HPDE6-E6E7 (cell line): Measurements from ENCODE around the gene EWSR1.

Experiments used
- DNase-seq: peaks from one replicate; pipeline ENCODE4 v3.0.0; 2011; ENCODE audit warnings: missing footprints; ENCODE audit errors: extremely low spot score

The EWSR1 gene

GRCh38 chr22:29306835-29307595 is 38.9 kb downstream of the EWSR1 start:
- peak; percentile 63 for DNase-seq

GRCh38 chr22:29307596-29308147 is 39.6 kb downstream of the EWSR1 start:
- DNase-seq: no peak

DNA sequence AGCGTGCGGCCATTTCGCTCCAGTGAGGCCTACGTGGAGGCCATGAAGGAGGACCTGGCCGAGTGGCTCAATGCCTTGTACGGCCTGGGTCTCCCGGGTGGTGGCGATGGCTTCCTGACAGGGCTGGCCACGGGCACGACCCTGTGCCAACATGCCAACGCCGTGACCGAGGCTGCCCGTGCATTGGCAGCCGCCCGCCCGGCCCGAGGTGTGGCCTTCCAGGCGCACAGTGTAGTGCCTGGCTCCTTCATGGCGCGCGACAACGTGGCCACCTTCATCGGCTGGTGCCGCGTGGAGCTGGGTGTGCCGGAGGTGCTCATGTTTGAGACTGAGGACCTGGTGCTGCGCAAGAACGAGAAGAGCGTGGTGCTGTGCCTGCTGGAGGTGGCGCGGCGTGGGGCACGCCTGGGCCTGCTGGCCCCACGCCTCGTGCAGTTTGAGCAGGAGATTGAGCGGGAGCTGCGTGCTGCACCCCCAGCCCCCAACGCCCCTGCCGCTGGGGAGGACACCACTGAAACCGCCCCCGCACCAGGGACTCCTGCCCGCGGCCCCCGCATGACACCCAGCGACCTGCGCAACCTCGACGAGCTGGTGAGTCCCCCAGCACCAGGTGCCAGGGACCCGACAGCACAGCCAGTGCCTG is 40.2 kb downstream of the EWSR1 start:
- no peak for DNase-seq

DNA sequence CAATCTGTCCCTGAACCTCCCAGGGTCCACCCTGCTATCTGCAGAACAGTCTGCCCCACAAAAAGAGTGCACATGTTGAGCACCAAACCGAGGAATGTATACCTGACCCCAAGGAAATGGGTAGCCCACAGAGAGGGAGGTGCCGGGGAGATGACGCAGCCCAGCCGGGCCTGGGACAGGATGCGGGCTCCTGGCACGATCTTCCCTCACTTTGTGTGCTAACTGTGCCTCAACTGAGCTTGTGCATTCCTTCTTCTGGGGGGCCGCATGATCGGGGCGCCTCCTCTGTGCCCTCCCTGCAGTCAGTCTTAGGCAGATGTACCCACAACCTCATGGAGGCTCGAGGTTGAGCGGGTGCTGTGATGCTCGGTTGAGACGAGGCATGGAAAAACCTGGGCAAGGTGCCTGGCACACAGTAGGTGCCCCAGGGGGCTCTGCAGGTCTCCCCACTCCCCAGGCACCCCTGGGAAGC is 40.8 kb downstream of the EWSR1 start:
- DNase-seq: peak; percentile 68

- no peak for DNase-seq
Observed at GRCh38 chr22:29309332-29310064, 41.4 kb downstream of the EWSR1 start.

DNA sequence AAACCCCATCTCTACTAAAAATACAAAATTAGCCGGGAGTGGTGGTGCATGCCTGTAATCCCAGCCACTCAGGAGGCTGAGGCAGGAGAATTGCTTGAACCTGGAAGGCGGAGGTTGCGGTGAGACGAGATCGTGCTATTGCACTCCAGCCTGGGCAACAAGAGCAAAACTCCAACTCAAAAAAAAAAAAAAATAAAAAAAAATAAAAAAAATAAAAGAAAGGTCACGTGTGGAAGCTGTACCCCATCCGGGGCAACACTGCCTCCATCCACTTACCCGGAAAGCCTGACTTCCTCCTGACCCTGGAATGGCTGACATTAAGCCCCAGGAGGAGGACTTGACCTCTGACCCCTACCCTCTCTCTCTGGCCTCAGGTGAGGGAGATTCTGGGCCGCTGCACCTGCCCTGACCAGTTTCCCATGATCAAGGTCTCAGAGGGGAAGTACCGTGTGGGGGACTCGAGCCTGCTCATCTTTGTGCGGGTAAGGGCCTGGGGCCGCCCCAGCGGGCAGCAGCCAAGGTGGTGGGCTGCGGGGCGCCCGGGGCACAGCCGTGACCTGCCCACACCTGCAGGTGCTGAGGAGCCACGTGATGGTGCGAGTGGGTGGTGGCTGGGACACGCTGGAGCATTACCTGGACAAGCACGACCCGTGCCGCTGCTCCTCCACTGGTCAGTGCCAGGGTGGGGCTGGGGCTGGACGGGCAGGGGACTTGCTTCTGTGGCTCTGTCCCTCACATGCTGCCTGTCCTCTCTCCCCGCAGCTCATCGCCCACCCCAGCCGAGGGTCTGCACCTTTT is 42.2 kb downstream of the EWSR1 start:
- no peak for DNase-seq

DNA sequence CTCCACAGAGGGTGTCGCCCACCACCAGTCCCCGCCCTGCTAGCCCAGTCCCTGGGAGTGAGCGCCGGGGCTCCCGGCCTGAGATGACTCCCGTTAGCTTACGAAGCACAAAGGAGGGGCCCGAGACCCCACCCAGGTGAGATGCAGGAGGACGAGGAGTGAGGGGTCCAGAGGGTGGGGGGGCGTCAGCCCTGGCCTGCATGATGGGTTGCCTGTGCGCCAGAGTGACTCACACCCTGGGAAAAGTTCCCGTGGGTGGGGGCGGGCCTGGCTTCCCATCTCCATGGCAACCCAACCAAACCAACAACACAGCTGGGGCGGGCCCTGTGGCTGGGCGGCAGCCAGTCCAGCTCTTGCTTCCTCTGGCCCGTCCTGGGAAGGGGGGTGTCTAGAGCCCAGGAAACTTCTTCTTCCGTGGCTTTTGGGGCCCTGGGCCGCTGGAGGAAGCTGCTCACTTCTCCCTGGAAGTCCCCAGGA is 42.8 kb downstream of the EWSR1 start:
- DNase-seq: peak; percentile 96

DNA sequence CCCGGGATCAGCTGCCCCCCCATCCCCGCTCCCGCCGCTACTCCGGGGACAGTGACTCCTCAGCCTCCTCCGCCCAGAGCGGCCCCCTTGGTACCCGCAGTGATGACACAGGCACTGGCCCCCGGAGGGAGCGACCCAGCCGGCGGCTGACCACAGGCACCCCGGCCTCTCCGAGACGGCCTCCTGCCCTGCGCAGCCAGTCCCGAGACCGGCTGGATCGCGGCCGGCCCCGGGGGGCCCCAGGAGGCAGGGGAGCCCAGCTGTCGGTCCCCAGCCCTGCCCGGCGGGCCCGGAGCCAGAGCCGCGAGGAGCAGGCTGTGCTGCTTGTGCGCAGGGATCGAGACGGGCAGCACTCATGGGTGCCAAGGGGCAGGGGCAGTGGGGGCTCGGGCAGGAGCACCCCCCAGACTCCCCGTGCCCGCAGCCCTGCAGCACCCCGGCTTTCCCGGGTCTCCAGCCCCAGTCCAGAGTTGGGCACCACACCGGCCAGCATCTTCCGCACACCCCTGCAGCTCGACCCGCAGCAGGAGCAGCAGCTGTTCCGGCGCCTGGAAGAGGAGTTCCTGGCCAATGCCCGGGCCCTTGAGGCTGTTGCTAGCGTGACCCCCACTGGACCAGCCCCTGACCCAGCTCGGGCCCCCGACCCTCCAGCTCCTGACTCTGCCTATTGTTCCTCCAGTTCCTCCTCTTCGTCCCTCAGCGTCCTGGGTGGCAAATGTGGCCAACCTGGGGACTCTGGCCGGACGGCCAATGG is 43.6 kb downstream of the EWSR1 start:
- no peak for DNase-seq

- no peak for DNase-seq
Observed at GRCh38 chr22:29312218-29313125, 44.4 kb downstream of the EWSR1 start.

DNA sequence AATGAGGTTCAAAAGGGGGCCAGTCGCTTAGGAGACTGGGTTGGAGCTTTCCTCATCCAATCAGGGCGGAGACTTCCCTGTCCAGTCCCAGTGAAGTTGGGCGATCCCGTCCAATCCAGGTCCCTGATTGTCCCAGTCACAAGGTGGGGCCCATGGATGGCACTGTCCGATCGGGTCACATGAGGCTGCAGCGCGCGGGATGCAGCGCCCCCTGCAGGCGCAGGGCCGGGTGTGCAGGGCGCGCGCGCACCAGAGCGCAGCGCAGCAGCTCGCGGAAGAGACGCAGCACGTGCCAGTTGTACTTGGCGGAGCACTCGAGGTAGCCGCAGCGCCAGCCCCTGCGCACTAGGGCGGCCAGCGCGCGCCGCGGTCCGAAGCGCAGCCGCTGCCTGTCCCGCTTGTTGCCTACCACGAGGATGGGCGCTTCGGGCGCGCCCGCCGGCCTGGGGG is 45.1 kb downstream of the EWSR1 start:
- no peak for DNase-seq

- no peak for DNase-seq
Observed at GRCh38 chr22:29313576-29314466, 45.8 kb downstream of the EWSR1 start.

DNA sequence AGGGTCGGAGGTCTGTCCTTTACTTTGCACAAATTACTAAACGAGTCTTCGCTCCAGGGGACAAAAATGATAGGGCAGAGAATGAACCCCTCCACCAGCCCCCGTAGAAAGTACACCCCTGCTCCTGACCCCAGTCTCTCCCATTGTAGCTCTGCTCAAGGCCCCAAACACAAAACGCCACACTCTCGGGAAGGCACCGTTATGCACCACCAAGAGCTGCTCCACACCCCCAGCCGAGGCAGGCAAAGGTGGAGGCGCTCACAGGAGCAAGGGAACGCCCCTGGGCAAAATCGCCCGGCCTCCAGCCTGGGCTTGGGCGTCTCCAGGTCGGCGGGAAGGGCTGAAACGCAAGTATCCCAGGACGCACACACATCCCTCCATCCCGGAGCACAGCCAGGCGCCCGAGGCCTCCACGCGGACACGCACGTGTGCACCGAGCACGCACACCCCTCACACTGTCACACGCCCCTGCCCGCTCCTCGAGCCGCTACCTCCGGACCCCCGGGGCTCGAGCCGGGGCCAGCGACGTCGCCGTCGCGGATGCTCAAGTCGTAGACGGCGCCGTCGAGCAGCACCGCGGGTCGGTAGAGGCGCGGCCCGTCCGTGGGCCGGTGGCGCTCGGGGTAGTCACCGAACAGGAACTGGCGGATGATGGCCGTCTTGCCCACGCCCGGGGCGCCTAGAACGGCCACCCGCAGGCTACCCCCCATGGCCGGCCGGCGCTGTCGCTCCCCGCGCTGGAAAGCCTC is 46.6 kb downstream of the EWSR1 start:
- DNase-seq: no peak

DNA sequence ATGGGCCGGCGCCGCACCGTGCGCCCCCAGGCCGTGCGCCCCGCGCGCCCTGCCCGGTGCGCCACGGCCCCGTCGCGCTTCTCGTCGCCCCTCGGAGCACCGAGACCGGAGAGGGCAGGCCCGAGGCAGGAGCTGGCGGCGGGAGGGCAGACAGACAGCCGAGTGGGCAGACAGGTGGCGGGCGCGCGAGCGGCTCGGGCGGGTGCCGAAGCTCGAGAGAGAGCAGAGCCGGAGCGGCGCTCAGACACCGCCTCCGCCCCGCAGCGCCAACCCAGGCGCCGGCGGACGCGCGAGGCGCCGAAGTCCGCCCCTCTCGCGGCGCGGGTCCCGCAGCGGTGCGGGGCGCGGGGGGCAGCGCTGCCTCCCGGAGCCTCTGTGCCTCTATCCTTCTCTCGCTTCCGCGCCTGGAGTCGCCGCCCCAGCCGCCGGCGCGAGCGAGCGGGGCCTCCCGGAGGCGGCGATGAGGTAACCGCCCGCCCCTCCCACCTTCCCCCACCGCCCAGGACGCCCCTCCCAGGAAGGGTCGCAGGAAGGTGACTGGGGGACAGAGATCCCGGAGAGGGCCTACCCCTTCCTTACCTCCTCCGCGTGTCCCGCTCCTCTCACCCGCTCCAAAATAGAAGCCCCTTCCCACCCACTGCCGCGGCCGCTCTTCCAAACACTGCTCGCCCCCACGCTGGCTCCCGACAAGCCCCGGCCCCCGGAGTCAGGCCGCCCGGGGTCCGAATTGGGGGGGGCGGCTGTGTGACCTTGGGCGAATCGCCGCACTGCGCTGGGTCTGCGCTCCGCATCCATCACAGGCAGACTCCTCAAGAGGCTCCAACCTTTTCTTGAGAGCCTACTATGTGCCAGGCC is 47.4 kb downstream of the EWSR1 start, which contains the start of gene RASL10A:
RASL10A (minus strand) TSS at position 412 of the 855 bp plus-strand sequence. CDS start 451 bp downstream, outside the sequence.
- DNase-seq: no peak

GRCh38 chr22:29316141-29316828 is 48.2 kb downstream of the EWSR1 start:
- no peak for DNase-seq

DNA sequence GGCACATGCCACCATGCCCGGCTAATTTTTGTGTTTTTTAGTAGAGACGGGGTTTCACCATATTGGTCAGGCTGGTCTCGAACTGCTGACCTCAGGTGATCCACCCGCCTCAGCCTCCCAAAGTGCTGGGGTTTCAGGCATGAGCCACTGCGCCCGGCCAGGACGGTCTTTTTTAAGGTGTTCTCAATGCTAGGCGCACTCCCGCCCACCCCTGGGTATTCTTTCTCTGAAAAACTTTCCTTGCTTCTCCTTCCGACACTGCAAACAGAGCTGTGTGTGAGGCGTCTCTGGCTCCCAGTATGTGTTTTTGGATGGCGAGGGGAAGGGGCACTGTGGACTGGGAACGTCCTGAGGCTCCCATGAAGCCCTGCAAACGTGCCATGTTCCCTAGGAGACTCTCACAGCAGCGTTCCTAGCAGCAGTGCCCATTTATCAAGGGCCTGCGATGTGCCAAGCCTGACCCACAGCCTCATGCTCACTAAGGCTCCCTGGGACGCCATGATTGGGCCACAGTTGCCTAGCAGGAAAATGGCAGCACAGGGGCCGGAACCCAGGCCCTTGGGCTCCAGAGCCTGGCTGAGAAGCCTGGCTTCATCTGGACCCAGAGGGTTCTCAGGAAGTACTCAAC is 49.9 kb downstream of the EWSR1 start:
- no peak for DNase-seq
